ENCODE results near the gene HELZ.
A peak's percentile ranks its signal among the peaks of the same experiment; 100 is the strongest.

The HELZ gene

DNA sequence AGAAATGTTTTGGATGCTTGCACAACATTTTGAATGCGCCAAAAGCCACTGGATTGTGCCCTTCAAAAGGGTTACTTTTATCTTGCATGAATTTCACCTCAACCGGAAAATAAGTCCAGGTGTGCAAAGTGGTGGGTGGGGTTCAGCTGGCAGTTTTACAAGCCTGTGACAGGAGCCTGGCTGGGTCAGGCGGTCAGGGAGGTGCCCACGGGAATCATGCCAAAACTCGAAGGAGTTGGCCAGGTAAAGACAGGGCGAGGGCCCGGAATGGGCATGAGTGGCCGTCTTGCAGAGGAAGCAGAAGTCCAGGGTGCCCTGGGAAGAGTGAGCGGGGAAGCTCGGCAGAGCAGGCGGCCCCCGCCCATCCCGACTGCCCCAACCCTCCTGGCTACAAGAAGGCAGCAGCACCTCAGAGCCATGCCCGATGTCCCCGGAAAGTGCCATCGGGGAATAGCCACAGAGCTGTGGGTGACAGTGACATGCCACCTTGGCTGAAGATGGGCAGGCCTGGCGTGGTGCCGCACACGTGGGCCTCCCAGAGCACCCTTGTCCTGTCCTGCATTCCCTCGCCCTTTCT is 219.7 kb downstream of the HELZ start:
- DNase-seq, result no peak

GRCh38 chr17:67024736-67025135 is 220.3 kb downstream of the HELZ start:
- DNase-seq, result no peak

- DNase-seq, result peak in 6 of 14 donors; percentile 1 to 51 (median 20)
These were observed 222.6 kb downstream of the HELZ start for GRCh38 chr17:67022451-67022810.

- DNase-seq, result no peak
These were observed 223.1 kb downstream of the HELZ start for GRCh38 chr17:67021743-67022450.

GRCh38 chr17:67021196-67021595 is 223.8 kb downstream of the HELZ start:
- DNase-seq, result no peak
